Measurements from ENCODE around the gene HTRA3. TPM values are rescaled to one million over a fixed set of nuclear protein-coding genes. Genes with fewer than 3 reads are reported as not detected.

The HTRA3 gene
- total RNA-seq, 4 donors from 2014 or later = 4.0 to 18.2 (median 11.4) TPM

DNA sequence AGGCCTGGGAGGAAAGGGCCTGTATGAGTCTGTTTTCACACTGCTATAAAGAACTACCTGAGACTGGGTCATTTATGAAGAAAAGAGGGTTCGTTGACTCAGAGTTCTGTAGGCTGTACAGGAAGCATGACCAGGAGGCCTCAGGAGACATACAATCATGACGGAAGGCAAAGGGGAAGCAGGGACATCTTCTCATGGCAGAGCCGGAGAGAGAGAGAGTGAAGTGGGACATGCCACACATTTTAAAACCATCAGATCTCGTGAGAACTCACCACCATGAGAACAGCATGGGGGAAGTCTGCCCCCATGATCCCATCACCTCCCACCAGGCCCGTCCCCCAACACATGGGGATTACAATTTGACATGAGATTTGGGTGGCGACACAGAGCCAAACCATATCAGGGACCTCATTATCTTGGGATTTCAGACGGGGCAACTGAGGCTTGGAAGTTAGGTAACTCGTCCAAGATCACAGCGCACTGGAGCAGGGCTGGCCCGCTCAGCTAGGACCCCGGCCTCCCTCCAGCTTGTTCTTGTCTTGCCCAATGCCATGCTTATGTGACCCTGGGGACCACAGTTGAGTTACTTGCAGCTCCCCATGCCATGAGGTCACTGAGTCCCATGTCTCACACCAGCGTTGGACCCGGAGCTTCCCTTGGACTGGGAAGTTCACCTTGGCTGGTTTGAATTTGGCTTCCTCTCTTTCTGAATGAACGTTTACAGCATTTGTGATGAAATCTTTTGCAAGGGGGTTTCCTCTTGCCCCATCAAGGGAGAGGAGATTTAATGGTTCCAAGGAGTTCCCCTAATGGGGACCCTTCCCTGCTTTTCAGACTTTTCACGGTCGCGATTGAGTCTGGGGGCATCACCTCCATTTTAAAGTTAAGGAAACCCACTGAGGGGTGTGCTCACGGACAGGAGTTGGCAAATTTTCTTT is 18.1 kb downstream of the HTRA3 start:
- intact Hi-C loops (cut with DNase I; ENCODE audit: low total_unique reads) = no loop called here
- no peak for DNase-seq (ENCODE audit: low spot score in 2 of 2)
- TF ChIP-seq POLR2A (IDR thresholded peaks at IDR 0.05) = no peak
- TF ChIP-seq CTCF (IDR thresholded peaks at IDR 0.05) = no peak
- 91% methylated on average over 18 of the region's 18 CpGs for WGBS, 2 donors
- H3K4me3 ChIP-seq (ENCODE audit: low read depth, poor library complexity, severe bottlenecking) = no peak overlapping the region

DNA sequence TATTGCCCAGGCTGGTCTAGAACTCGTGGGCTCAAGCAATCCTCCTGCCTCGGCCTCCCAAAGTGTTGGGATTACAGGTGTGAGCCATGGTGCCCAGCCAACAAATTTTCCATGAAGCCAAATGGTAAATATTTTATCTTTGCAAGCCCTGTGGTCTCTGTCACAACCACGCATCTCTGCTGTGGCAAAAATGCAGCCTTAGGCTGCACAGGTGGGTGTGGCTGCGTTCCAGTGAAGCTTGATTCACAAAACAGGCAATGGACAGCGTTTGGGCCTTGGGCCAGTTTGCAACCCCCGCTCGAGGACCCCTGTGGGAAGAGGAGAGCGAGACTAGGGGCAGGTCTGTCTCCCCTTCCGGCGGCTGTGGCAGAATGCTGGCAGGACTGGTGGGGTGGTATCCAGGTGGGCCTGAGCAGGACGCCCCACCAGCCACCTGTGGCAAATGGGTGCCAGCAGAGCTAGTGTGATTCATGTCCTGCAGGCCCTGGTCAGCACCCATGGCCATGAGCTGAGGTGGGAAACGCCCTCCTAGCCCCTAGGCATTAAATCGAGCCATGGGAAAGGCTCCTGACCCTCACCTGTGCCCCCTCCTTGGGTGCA is 19.7 kb downstream of the HTRA3 start:
- intact Hi-C loops (cut with DNase I; ENCODE audit: low total_unique reads) = no loop called here
- TF ChIP-seq CTCF (IDR thresholded peaks at IDR 0.05) (no peak), POLR2A (IDR thresholded peaks at IDR 0.05) (no peak)
- peak in 1 of 2 donors; percentile 82 for DNase-seq (ENCODE audit: low spot score in 2 of 2)
- WGBS, 2 donors = 67 to 78% methylated on average over 13 of the region's 13 CpGs
- H3K4me3 ChIP-seq (ENCODE audit: low read depth, poor library complexity, severe bottlenecking) = no peak overlapping the region

DNA sequence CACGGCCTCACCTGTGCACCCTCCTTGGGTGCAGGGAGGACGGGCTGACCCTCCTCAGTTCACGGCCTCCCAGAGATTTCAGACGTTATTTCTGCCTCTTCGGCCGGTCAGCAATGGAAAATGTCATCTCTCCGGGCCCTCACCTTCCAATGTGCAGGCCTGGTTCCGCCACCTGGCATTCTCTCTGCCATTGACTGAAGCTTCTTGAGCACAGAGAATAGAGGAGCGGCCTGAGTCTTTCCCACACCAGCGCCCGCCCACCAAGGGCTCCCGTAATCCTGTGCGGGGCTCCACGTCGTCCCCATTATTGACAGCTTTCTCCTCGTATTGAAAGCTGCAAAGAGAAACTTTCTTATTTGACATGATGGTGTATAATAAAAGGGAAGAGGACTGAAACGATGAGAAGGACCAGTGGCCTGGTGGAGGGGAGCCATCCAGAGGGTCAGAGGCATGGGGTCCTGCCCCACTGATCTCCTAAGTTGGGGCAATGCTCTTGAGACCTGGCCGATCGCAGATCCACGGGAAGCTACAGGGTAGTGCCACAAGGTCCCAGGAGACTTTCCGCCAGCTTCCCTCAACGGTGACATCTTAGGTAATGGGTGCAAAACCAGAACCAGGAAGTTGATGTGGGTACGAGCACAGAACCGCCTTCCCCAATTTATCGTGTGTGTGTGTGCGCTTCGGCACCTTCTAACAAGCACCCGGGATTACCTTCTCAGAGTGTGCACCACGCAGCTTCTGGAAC is 20.6 kb downstream of the HTRA3 start:
- WGBS, 2 donors = 88 to 89% methylated on average over 29 of the region's 29 CpGs
- peak in 1 of 2 donors; percentile 70 for DNase-seq (ENCODE audit: low spot score in 2 of 2)
- TF ChIP-seq POLR2A (IDR thresholded peaks at IDR 0.05) = no peak
- H3K4me3 ChIP-seq (ENCODE audit: low read depth, poor library complexity, severe bottlenecking) = no peak overlapping the region
- intact Hi-C loops (cut with DNase I; ENCODE audit: low total_unique reads) = no loop called here

DNA sequence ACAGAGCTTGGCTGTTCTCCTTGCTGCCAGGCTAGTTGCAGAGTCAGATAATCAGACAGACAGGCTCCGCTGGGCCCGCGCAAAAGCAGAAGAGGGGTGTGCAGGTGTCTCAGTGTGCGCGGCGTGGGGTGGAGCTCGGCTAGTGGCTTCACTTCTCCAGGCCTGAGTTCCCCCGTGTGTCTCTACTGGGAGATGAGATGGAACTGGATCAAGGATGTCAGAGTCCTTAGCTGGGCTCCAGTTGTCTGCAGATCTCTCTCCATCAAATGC is 21.1 kb downstream of the HTRA3 start:
- TF ChIP-seq CTCF (IDR thresholded peaks at IDR 0.05) (no peak), POLR2A (IDR thresholded peaks at IDR 0.05) (no peak)
- intact Hi-C loops (cut with DNase I; ENCODE audit: low total_unique reads) = no loop called here
- peak in 1 of 2 donors; percentile 59 for DNase-seq (ENCODE audit: low spot score in 2 of 2)
- no peak overlapping the region for H3K4me3 ChIP-seq (ENCODE audit: low read depth, poor library complexity, severe bottlenecking)
- 88 to 94% methylated on average over 8 of the region's 8 CpGs for WGBS, 2 donors

- no peak for TF ChIP-seq CTCF (IDR thresholded peaks at IDR 0.05)
- no peak for TF ChIP-seq POLR2A (IDR thresholded peaks at IDR 0.05)
- peak in 1 of 2 donors; percentile 77 for DNase-seq (ENCODE audit: low spot score in 2 of 2)
- intact Hi-C loops (cut with DNase I; ENCODE audit: low total_unique reads) = no loop called here
- 86 to 88% methylated on average over 21 of the region's 21 CpGs for WGBS, 2 donors
- H3K4me3 ChIP-seq (ENCODE audit: low read depth, poor library complexity, severe bottlenecking) = no peak overlapping the region
Measured at GRCh38 chr4:8291036-8291682, 21.6 kb downstream of the HTRA3 start.

Measured in lower leg skin (tissue), 4 donors.